NCI-H2196 treated with DMSO at 0.1 percent for 48 hours (cell line): ENCODE results near the gene CTNNA1.
"Not testable (repeated sequence)": the region's sequence is repeated elsewhere in the genome, so short reads cannot be mapped to it uniquely, and the experiment has no call there.

Source experiments
- DNase-seq: peaks from one replicate; lab custom pipeline; 2025; ENCODE audit not compliant: unreplicated experiment; lab: John Stamatoyannopoulos, UW

CTNNA1 gene

GRCh38 chr5:138752951-138753793 is at the start of gene CTNNA1:
Gene CTNNA1, plus strand, starts transcription at chr5:138753425. Its CDS starts 28,500 bp downstream, at chr5:138781925.
- DNase-seq = peak; percentile 56

- not testable (repeated sequence) for DNase-seq
Measured at GRCh38 chr5:138703777-138704176, 49.4 kb upstream of the CTNNA1 start.

GRCh38 chr5:138705007-138705406 is 48.2 kb upstream of the CTNNA1 start:
- no peak for DNase-seq

- no peak for DNase-seq
Measured at GRCh38 chr5:138705567-138705966, 47.7 kb upstream of the CTNNA1 start.

GRCh38 chr5:138706655-138707480 is 46.4 kb upstream of the CTNNA1 start:
- no peak for DNase-seq

- no peak for DNase-seq
Measured at GRCh38 chr5:138708791-138709190, 44.4 kb upstream of the CTNNA1 start.

GRCh38 chr5:138709202-138709601 is 44.0 kb upstream of the CTNNA1 start:
- no peak for DNase-seq

GRCh38 chr5:138711087-138711486 is 42.1 kb upstream of the CTNNA1 start:
- no peak for DNase-seq

GRCh38 chr5:138711811-138712210 is 41.4 kb upstream of the CTNNA1 start:
- DNase-seq = no peak

GRCh38 chr5:138712324-138712723 is 40.9 kb upstream of the CTNNA1 start:
- DNase-seq = no peak

- no peak for DNase-seq
Measured at GRCh38 chr5:138712791-138713190, 40.4 kb upstream of the CTNNA1 start.

GRCh38 chr5:138713247-138713646 is 40.0 kb upstream of the CTNNA1 start:
- no peak for DNase-seq

- no peak for DNase-seq
Measured at GRCh38 chr5:138714694-138715093, 38.5 kb upstream of the CTNNA1 start.

- not testable (repeated sequence) for DNase-seq
Measured at GRCh38 chr5:138715931-138716432, 37.2 kb upstream of the CTNNA1 start.

GRCh38 chr5:138716456-138716924 is 36.7 kb upstream of the CTNNA1 start:
- peak; percentile 87 for DNase-seq

GRCh38 chr5:138717399-138717798 is 35.8 kb upstream of the CTNNA1 start:
- DNase-seq = no peak

- DNase-seq = no peak
Measured at GRCh38 chr5:138719811-138720210, 33.4 kb upstream of the CTNNA1 start.

GRCh38 chr5:138720840-138721239 is 32.4 kb upstream of the CTNNA1 start:
- DNase-seq = no peak

GRCh38 chr5:138721979-138722378 is 31.2 kb upstream of the CTNNA1 start:
- no peak for DNase-seq

- peak; percentile 57 for DNase-seq
Measured at GRCh38 chr5:138722544-138723177, 30.6 kb upstream of the CTNNA1 start.

GRCh38 chr5:138724470-138725146 is 28.6 kb upstream of the CTNNA1 start:
- peak; percentile 21 for DNase-seq
